PC-9 (cell line): ENCODE measurements around the gene LRRIQ3. TPM values are rescaled to one million over a fixed set of nuclear protein-coding genes. Genes with fewer than 3 reads are reported as not detected.

Source experiments
- Bru-seq: library from RNA; stranded (reverse); fragments of 400-500 nt; gene quantifications from one replicate; lab custom pipeline; 2021; lab: Mats Ljungman, UMichigan
- BruChase-seq, 2 experiments: library from RNA; stranded (reverse); fragments of 400-500 nt; gene quantifications; one replicate each; lab custom pipeline; 2021; lab: Mats Ljungman, UMichigan
- BruUV-seq: library from RNA; stranded (reverse); fragments of 400-500 nt; replicated peaks from 2 replicates; lab custom pipeline; 2021; lab: Mats Ljungman, UMichigan
- CTCF ChIA-PET: fragments of 300-600 bp; sonication (Branson Sonifier 250); formaldehyde crosslinking; loops from one replicate; lab custom pipeline; 2022; ENCODE audit warnings: antibody characterized with exemption; lab: Charles Lee
- POLR2A ChIA-PET: fragments of 300-600 bp; sonication (Branson Sonifier 250); formaldehyde crosslinking; loops from one replicate; lab custom pipeline; 2022; ENCODE audit warnings: antibody characterized with exemption; ENCODE audit not compliant: unreplicated experiment; lab: Charles Lee
- DNase-seq, 2 experiments: peaks; one replicate each; pipeline versions ENCODE4 v3.0.0 to v3.0.0-alpha.2; 2015 to 2022; ENCODE audit warnings: mixed read lengths in 1 of 2
- H2AFZ ChIP-seq: fragments of 200-600 bp; sonication (generic); 2 replicates; pipeline ENCODE4 v1.8.1; 2017; ENCODE audit warnings: antibody characterized with exemption
- H3F3A ChIP-seq: fragments of 200-600 bp; sonication (generic); 2 replicates; pipeline ENCODE4 v1.8.1; 2017; ENCODE audit warnings: antibody characterized with exemption, mild to moderate bottlenecking, low read depth; ENCODE audit not compliant: insufficient read depth
- H3K27ac ChIP-seq: fragments of 200-600 bp; sonication (generic); 2 replicates; pipeline ENCODE4 v1.6.1; 2016; ENCODE audit warnings: mixed run types
- H3K27me3 ChIP-seq: fragments of 200-600 bp; sonication (generic); 2 replicates; pipeline ENCODE4 v1.6.1; 2016; ENCODE audit warnings: low read depth, mixed run types; ENCODE audit not compliant: insufficient read depth
- H3K36me3 ChIP-seq: fragments of 200-600 bp; sonication (generic); 2 replicates; pipeline ENCODE4 v1.6.1; 2016; ENCODE audit warnings: low read depth, mixed run types
- H3K4me1 ChIP-seq: fragments of 200-600 bp; sonication (generic); replicated peaks from 2 replicates; pipeline ENCODE4 v1.6.1; 2016; ENCODE audit warnings: mixed run types; ENCODE audit not compliant: insufficient read depth
- H3K4me2 ChIP-seq: fragments of 200-600 bp; sonication (generic); 2 replicates; pipeline ENCODE4 v1.6.1; 2017; ENCODE audit warnings: mixed run types
- H3K4me3 ChIP-seq: fragments of 200-600 bp; sonication (generic); 2 replicates; pipeline ENCODE4 v1.6.1; 2016; ENCODE audit warnings: mixed run types
- H3K79me2 ChIP-seq: fragments of 200-600 bp; sonication (generic); 2 replicates; pipeline ENCODE4 v1.6.1; 2017; ENCODE audit warnings: low read depth, mixed run types
- H3K9me2 ChIP-seq: fragments of 200-600 bp; sonication (generic); 2 replicates; pipeline ENCODE4 v1.8.1; 2017; ENCODE audit warnings: mild to moderate bottlenecking; ENCODE audit not compliant: insufficient read depth
- H3K9me3 ChIP-seq: fragments of 200-600 bp; sonication (generic); 2 replicates; pipeline ENCODE4 v1.8.1; 2016; ENCODE audit warnings: low read depth; ENCODE audit not compliant: insufficient read depth
- H4K20me1 ChIP-seq: fragments of 200-600 bp; sonication (generic); 2 replicates; pipeline ENCODE4 v1.8.1; 2017; ENCODE audit not compliant: insufficient read depth
- EZH2 ChIP-seq: fragments of 200-600 bp; sonication (generic); IDR thresholded peaks from 2 replicates; pipeline ENCODE4 v1.8.0; 2017; ENCODE audit warnings: antibody characterized with exemption, low read depth
- intact Hi-C: fragments of 100-400 bp; cut with micrococcal nuclease; formaldehyde crosslinking; loops from one replicate; pipeline ENCODE4 v1.10.0; 2022; ENCODE audit not compliant: unreplicated experiment
- long read RNA-seq: library from polyadenylated mRNA; stranded (forward); transcript quantifications from one replicate; pipeline ENCODE4 v2.0.0, GENCODE V29; 2022
- total RNA-seq: library from RNA; stranded (reverse); gene quantifications from 2 replicates; pipeline ENCODE4 v1.2.3, GENCODE V29; 2021
- TF ChIP-seq, protein P1 (sequence below): fragments of 200-600 bp; sonication (generic); conservative IDR thresholded peaks from 2 replicates; pipeline ENCODE4 v1.6.1; 2017; ENCODE audit warnings: mixed run types, antibody characterized with exemption, mild to moderate bottlenecking, moderate library complexity

Gene LRRIQ3, protein sequence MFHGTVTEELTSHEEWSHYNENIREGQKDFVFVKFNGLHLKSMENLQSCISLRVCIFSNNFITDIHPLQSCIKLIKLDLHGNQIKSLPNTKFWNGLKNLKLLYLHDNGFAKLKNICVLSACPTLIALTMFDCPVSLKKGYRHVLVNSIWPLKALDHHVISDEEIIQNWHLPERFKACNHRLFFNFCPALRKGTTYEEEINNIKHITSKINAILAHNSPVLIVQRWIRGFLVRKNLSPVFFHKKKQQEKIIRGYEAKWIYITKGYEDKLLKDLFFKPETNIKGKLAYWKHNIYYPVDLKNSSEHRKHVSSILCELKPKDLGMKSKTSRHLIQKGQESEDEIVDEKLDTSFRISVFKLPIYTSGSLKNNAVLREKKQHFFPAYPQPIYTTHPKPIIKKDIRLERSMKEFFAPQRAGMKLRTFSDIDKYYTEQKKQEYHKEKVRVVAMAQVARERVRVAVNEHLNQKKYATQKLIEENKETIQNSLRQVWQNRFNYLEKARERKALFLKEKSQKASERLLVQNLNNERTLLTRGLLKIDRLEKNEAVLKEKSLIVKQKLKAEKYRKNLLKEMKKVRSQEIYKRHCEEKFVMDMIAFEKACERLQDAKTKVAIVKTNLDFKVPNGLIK
- 1.1 and 1.5 TPM in 2 replicates for total RNA-seq
- percentile 16 among the genes with signal in this experiment for Bru-seq, nascent RNA
- percentile 15 among the genes with signal in this experiment for BruChase-seq, experiment 1, labeled RNA remaining after a 2-hour chase
- BruChase-seq, experiment 2, labeled RNA remaining after a 6-hour chase = percentile 16 among the genes with signal in this experiment
- long read RNA-seq, partial matches to known transcripts = 2 of 3 reads
- long read RNA-seq, other reads (novel, unspliced or antisense) = 0 of 3 reads

DNA sequence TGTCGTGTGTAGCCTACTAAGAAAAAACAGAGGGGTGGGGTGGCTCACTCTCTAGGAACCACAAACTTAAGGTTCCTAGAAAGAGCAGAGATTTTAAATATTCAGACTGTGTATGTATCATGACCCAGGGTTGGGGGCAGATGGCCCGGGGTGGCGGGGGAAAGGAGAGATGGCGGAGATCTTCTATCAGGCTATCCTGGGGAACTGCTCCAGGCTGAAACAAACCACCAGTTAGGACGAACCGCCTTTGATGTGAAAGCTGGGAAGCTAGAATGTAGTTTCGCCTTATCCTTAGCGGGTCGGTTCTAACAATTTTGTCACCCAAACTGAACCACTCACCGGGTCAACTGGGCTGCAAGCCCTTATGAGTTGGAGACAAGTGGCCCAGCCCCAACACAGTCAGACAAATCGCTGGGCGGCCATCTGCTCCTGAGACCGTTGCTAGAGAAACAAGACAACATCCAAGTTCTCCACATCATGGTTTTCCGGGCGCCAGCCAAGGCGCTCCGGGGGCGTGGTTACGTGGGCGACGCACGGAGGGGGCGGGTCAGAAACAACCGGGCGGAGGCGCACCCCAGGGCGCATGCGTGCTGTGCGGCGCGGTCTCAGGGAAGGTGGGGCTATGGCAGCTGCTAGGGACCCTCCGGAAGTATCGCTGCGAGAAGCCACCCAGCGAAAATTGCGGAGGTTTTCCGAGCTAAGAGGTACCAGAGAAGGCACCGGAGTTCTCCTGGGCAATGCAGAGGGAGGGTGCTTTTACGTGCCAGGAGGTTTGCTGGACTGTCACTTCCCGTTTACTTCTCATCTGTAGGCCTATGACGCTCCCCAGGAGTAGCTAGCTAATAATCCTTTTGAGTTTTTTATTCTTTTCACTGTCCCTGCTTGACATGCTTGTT, at the start of gene LRRIQ3, which contains the start of gene FPGT:
Gene LRRIQ3 (minus strand): TSS at position 520 of the 896 bp plus-strand sequence. CDS start 14,492 bp downstream, outside the sequence.
Gene FPGT (plus strand): TSS at position 586 of the 896 bp plus-strand sequence. CDS start 37 bp downstream, at position 623.
- intact Hi-C loops = no loop called here
- H3K4me3 ChIP-seq = peak within 1 kb of the TSS; percentile 93
- TF ChIP-seq, protein P1, sequence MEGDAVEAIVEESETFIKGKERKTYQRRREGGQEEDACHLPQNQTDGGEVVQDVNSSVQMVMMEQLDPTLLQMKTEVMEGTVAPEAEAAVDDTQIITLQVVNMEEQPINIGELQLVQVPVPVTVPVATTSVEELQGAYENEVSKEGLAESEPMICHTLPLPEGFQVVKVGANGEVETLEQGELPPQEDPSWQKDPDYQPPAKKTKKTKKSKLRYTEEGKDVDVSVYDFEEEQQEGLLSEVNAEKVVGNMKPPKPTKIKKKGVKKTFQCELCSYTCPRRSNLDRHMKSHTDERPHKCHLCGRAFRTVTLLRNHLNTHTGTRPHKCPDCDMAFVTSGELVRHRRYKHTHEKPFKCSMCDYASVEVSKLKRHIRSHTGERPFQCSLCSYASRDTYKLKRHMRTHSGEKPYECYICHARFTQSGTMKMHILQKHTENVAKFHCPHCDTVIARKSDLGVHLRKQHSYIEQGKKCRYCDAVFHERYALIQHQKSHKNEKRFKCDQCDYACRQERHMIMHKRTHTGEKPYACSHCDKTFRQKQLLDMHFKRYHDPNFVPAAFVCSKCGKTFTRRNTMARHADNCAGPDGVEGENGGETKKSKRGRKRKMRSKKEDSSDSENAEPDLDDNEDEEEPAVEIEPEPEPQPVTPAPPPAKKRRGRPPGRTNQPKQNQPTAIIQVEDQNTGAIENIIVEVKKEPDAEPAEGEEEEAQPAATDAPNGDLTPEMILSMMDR = no peak
- no peak for TF ChIP-seq EZH2
- ChIA-PET POLR2A (interaction anchor here (0.5 to 0.6 kb wide), 2 partner anchors 19 to 1089 kb away, joined by 3 to 5 read pairs; no protein-coding TSS in a partner anchor), CTCF (no interaction called here)
- no peaks in the 10 kb centered on the region for H3K36me3 ChIP-seq
- 0 out of 2 replicates have a peak, but pooled peaks cover 11% of the 10 kb centered on the region for H3K79me2 ChIP-seq
- TSS peak; percentile 55 for BruUV-seq
- no peaks in the 10 kb centered on the region for H3F3A ChIP-seq
- H2AFZ ChIP-seq = peak within 1 kb of the TSS; percentile 93
- H3K4me1 ChIP-seq = peaks cover 10% of the 10 kb centered on the region
- no peaks in the 10 kb centered on the region for H4K20me1 ChIP-seq
- peak; percentile 81 to 94 for DNase-seq
- H3K27me3 ChIP-seq = no peaks in the 10 kb centered on the region
- H3K9me2 ChIP-seq = no peaks in the 10 kb centered on the region; the same call in 1 of the 2 replicates
- no peaks in the 10 kb centered on the region for H3K9me3 ChIP-seq
- H3K4me2 ChIP-seq = peak within 1 kb of the TSS; percentile 79
- 0 out of 2 replicates have a peak within 1 kb of the TSS, but pooled peaks have one; percentile 22 for H3K27ac ChIP-seq

DNA sequence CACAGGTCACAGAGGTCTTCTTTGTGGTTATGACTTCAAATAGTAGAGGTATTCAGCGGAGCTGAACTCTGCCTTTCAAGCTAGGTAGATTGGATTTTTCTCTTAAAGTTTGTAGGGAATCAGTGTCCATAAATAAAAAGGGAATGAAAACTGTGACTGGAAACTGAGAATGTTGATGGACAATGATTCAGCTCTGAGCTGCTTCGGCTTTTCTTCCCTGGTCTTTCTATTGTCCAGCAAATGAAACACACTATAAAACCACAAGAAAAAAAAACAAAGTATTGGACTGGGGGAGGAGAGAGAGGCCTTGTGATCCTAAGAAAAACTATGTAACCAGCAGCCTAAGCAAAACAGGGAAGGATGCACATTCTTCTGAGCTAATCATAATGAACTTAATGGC, 48.3 kb upstream of the LRRIQ3 start:
- DNase-seq = no peak
- intact Hi-C loops = no loop called here
- no TSS peak for BruUV-seq

More for the DNA sequence above, 48.3 kb upstream of the LRRIQ3 start:
- Histone ChIP-seq H3K9me2 (0 out of 2 replicates have a peak, but pooled peaks cover 3% of the 10 kb centered on the region), H3K27ac (no peak overlapping the region), H3K4me2 (no peak overlapping the region), H2AFZ (no peak overlapping the region), H3K4me3 (no peak overlapping the region), H3K36me3 (no peaks in the 10 kb centered on the region), H3K4me1 (no peaks in the 10 kb centered on the region), H3K27me3 (no peaks in the 10 kb centered on the region), H4K20me1 (no peaks in the 10 kb centered on the region), H3F3A (no peaks in the 10 kb centered on the region), H3K9me3 (no peaks in the 10 kb centered on the region), H3K79me2 (no peaks in the 10 kb centered on the region)
- ChIA-PET CTCF (no interaction called here), POLR2A (no interaction called here)
- no peak for TF ChIP-seq EZH2
- TF ChIP-seq, protein P1 = no peak
